GM23338 (cell line): ENCODE data around the gene RC3H2. TPM values are rescaled to one million over a fixed set of nuclear protein-coding genes. Genes with fewer than 3 reads are reported as not detected.

Experiments
- CREB1 ChIP-seq: fragments of 250-450 bp; sonication (Bioruptor Pico); IDR thresholded peaks from 2 replicates; pipeline ENCODE4 v1.5.0; 2020; ENCODE audit warnings: low read depth, mild to moderate bottlenecking, moderate library complexity
- ETS1 ChIP-seq: IDR thresholded peaks from 2 replicates; pipeline ENCODE4 v1.6.1; 2016; ENCODE audit warnings: antibody characterized with exemption
- JUNB ChIP-seq: IDR thresholded peaks from one replicate; pipeline ENCODE4 v1.6.1; 2016; ENCODE audit warnings: antibody characterized with exemption; ENCODE audit not compliant: unreplicated experiment
- REST ChIP-seq: IDR thresholded peaks from one replicate; pipeline ENCODE4 v1.6.1; 2018; ENCODE audit warnings: antibody characterized with exemption; ENCODE audit not compliant: unreplicated experiment
- STAT1 ChIP-seq: IDR thresholded peaks from one replicate; pipeline ENCODE4 v1.6.1; 2016; ENCODE audit warnings: antibody characterized with exemption; ENCODE audit not compliant: unreplicated experiment
- ZNF114 ChIP-seq: fragments of 250-450 bp; sonication (Bioruptor Pico); IDR thresholded peaks from 2 replicates; pipeline ENCODE4 v1.5.0; 2020; ENCODE audit warnings: mild to moderate bottlenecking, moderate library complexity
- ZNF462 ChIP-seq: fragments of 250-450 bp; sonication (Bioruptor Pico); IDR thresholded peaks from 2 replicates; pipeline ENCODE4 v1.5.0; 2020; ENCODE audit warnings: mild to moderate bottlenecking, moderate library complexity
- polyA plus RNA-seq: library from polyadenylated mRNA; unstranded; fragments of >200 nt; fragmentation: Nextera tagmentation; extraction: Ambion mirVana; gene quantifications from 2 replicates; pipeline ENCODE4 v1.2.1, GENCODE V29; 2016
- total RNA-seq: library from RNA; depleted of rRNA; stranded (reverse); fragments of >200 nt; shearing (Covaris generic); gene quantifications from 2 replicates; pipeline ENCODE4 v1.2.3, GENCODE V29; 2014

RC3H2 gene
- total and polyA plus RNA-seq, 2 experiments from 2014 or later: 24.9 to 37.5 TPM

- no peak for TF ChIP-seq ZNF462 (CRISPR knock-in tag)
- no peak for TF ChIP-seq JUNB
- no peak for TF ChIP-seq REST
- TF ChIP-seq ZNF114: no peak
- no peak for TF ChIP-seq CREB1 (CRISPR knock-in tag)
- TF ChIP-seq STAT1: no peak
- no peak for TF ChIP-seq ETS1
Measured at GRCh38 chr9:122807271-122807900, 97.8 kb downstream of the RC3H2 start (continued).
